GM18507 (cell line): ENCODE measurements around the gene SYCP1.
"Not testable (repeated sequence)": the region's sequence is repeated elsewhere in the genome, so short reads cannot be mapped to it uniquely, and the experiment has no call there.

Experiments used
- DNase-seq: peaks from one replicate; pipeline ENCODE4 v3.0.0; 2011; ENCODE audit warnings: low read depth; ENCODE audit not compliant: insufficient read length; ENCODE audit errors: extremely low spot score
- FAIRE-seq: peaks from 2 replicates; lab custom pipeline; 2011; peaks lifted over from hg19 to GRCh38; lab: Jason Lieb, UNC

The SYCP1 gene

GRCh38 chr1:114956570-114956969 lies 101.9 kb downstream of the SYCP1 start:
- no peak for FAIRE-seq
- DNase-seq = no peak

- FAIRE-seq (no peak), DNase-seq (no peak)
Observed at GRCh38 chr1:114959423-114959822, 104.8 kb downstream of the SYCP1 start.

- DNase-seq = no peak
Observed at GRCh38 chr1:114976891-114977290, 122.2 kb downstream of the SYCP1 start.

GRCh38 chr1:114979278-114979891 lies 124.7 kb downstream of the SYCP1 start:
- FAIRE-seq (peak; percentile 77), DNase-seq (no peak)

More at GRCh38 chr1:114976891-114977290, 122.2 kb downstream of the SYCP1 start:
- FAIRE-seq = no peak

- no peak for FAIRE-seq
Observed at GRCh38 chr1:114982251-114982650, 127.6 kb downstream of the SYCP1 start.

GRCh38 chr1:114986286-114986685 lies 131.6 kb downstream of the SYCP1 start:
- DNase-seq (no peak), FAIRE-seq (no peak)

More at GRCh38 chr1:114982251-114982650, 127.6 kb downstream of the SYCP1 start:
- DNase-seq = no peak

- DNase-seq = no peak
- FAIRE-seq = no peak
Observed at GRCh38 chr1:114988095-114988494, 133.4 kb downstream of the SYCP1 start.

- DNase-seq (no peak), FAIRE-seq (no peak)
Observed at GRCh38 chr1:114997510-114998289, 143.0 kb downstream of the SYCP1 start.

- no peak for FAIRE-seq
- DNase-seq = no peak
Observed at GRCh38 chr1:115006191-115006590, 151.5 kb downstream of the SYCP1 start.

GRCh38 chr1:115012006-115012405 lies 157.3 kb downstream of the SYCP1 start:
- FAIRE-seq = no peak
- no peak for DNase-seq

GRCh38 chr1:115012434-115012833 lies 157.8 kb downstream of the SYCP1 start:
- FAIRE-seq = no peak
- DNase-seq = no peak

GRCh38 chr1:115013792-115014191 lies 159.1 kb downstream of the SYCP1 start:
- DNase-seq (no peak), FAIRE-seq (no peak)

- FAIRE-seq, DNase-seq: not testable (repeated sequence)
Observed at GRCh38 chr1:115019549-115019948, 164.9 kb downstream of the SYCP1 start.

GRCh38 chr1:115021145-115021544 lies 166.5 kb downstream of the SYCP1 start:
- no peak for DNase-seq
- FAIRE-seq = no peak

GRCh38 chr1:115023593-115023992 lies 168.9 kb downstream of the SYCP1 start:
- FAIRE-seq (no peak), DNase-seq (no peak)

GRCh38 chr1:115029526-115029925 lies 174.9 kb downstream of the SYCP1 start, which contains the start of gene TSHB:
Gene TSHB, plus strand, starts transcription at chr1:115029826. Its CDS starts 3,537 bp downstream, at chr1:115033363.
- DNase-seq = no peak
- FAIRE-seq = no peak

- FAIRE-seq (no peak), DNase-seq (no peak)
Observed at GRCh38 chr1:115031595-115031994, 176.9 kb downstream of the SYCP1 start.

- FAIRE-seq = no peak
- no peak for DNase-seq
Observed at GRCh38 chr1:115035652-115036051, 181.0 kb downstream of the SYCP1 start.

- DNase-seq = no peak
- FAIRE-seq = no peak
Observed at GRCh38 chr1:115036814-115037507, 182.3 kb downstream of the SYCP1 start.

- DNase-seq = no peak
- no peak for FAIRE-seq
Observed at GRCh38 chr1:115040501-115040900, 185.8 kb downstream of the SYCP1 start.
